RPMI7951 (cell line): ENCODE data around the gene PRKCA. TPM values are rescaled to one million over a fixed set of nuclear protein-coding genes. Genes with fewer than 3 reads are reported as not detected.
"Not testable (repeated sequence)": the region's sequence is repeated elsewhere in the genome, so short reads cannot be mapped to it uniquely, and the experiment has no call there.

Experiments
- DNase-seq: peaks from one replicate; pipeline ENCODE4 v3.0.0-alpha.2; 2012; ENCODE audit warnings: low read depth
- total RNA-seq: library from RNA; depleted of rRNA; stranded (reverse); fragments of >200 nt; shearing (Covaris generic); gene quantifications from 2 replicates; pipeline ENCODE4 v1.2.3, GENCODE V29; 2014

Gene PRKCA
- total RNA-seq, 1 experiment from 2014 or later: 11.9 TPM

DNA sequence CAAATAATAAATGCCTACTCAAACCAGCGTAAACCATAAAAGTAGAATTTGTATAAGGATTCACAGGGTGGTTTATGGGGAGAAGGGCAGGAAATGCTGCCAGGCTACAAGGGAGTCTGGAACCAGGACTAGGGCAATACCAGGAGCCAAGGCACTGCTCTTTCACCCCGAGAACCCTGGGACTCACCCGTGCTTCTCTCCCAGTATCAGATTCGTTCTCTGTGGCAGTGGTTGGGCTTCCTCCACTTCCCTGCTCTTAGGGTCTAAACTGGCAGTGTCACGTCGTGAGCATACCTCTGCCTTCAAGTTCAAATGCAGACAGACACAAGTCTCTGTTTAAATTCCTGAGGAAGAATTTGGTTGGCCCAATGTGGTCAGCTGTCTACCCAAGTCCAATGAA, 49.3 kb downstream of the PRKCA start:
- DNase-seq: no peak

DNA sequence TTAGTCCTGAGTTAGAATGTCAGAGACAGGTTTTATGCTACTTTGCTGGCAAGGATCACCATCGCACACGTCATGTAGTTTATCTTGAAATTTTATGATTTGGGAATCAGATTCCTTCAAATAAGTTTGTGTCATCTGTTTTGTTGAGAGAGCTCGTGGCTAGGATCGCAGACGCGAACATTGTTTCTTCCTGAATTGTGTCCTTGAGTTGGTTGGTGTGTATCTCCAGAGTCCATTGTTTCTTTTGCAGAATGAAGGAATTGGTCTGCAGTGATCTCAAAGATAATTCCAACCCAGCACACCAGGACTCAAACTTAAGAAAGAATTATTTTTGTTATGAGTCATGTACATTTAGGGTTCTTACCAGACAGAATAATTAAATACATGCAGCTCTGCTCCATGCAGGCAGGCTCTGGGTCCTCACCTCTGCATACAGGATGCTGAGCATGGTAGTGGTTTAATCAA, 51.6 kb downstream of the PRKCA start:
- no peak for DNase-seq

DNA sequence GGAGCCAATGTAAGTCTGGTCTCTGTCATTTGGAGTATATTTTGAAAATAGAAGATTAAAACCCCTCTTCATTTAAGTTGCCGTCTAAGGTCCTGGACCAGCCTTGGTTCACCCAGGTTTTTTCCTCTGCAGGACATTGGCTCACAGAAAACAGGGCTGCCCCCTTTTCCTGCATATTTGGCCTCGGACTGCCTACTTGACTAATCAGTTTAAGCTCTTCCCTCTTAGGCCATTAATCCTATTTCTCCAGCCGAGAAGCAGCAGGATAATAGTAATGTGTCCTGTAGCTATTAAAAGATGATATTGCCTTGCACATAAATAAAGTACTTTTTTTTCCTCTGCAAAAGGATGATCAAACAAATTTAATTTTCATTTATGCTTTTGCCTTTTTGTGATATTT, 52.1 kb downstream of the PRKCA start:
- DNase-seq: no peak

DNA sequence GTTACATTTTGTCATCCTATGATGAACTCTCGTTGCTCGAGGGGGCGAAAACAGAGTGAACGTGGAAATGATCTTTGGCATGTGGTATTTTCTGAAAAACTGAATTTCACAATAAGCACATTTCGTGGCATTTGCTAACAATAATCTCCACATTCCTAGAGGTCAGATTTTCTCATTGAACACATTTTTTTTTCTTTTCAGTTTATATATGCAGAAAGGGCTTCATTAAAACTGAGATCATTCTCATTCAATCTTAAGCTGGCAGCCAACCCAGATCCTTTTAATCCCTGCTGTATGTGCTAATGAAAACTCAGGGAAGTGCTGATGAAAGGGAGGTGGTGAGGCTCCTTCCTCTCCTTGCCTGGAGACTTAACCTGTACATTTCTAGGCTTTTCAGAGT, 52.6 kb downstream of the PRKCA start:
- no peak for DNase-seq

DNA sequence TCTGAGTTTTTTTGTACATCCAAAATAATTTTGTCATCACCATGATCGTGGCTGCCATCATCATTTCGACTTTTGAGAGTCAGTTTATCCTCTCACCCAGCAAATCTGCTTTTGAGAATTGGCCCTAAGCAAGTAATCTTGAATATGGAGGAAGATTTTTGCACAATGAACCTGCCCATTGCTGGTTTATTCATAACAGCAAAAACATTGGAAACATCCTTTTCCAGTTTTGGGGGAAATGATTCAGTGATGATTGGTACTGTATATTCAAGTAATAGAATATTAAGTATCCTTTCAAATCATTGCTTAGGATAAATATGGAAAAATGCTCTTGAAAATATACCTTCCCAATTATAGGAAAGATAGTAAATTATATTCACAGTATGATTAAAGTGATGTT, 53.1 kb downstream of the PRKCA start:
- DNase-seq: no peak

DNA sequence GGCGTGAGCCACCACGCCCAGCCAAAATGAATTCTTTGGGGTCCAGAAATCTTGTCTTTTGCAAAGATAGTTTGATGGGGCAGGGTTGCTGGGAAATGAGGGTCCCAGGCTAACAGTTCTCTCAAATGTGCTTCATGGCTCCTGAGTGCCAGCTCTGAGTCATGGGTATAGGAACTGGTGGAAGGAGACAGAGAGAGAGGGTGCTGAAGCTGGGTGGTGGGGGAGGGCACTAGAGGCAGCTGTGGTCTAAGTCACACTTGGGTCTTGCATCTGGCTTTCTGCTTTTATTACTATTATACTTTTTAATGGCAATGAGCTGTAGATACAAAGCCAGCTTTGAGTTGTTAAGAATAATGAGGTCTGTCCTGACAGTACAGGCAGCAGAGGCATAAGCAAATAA, 54.6 kb downstream of the PRKCA start:
- peak; percentile 34 for DNase-seq

DNA sequence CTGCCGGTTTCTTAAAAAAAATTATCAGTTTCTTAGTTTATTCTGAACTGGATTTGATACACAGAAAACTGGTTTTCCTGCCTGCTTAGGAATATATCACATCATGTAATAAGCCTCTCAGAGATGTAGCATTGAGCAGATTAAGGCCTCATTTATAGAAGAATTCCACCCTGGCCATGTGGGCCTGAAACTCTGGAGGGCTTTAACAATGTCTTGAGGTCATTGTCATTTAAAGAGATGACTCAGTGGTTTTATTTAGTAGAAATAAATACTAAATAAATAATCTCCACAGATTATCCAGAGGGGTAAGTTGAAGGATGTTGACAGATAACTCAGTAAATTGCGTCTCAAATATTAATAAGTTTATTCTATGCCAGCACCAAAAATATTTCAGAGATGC, 56.9 kb downstream of the PRKCA start:
- DNase-seq: no peak

DNA sequence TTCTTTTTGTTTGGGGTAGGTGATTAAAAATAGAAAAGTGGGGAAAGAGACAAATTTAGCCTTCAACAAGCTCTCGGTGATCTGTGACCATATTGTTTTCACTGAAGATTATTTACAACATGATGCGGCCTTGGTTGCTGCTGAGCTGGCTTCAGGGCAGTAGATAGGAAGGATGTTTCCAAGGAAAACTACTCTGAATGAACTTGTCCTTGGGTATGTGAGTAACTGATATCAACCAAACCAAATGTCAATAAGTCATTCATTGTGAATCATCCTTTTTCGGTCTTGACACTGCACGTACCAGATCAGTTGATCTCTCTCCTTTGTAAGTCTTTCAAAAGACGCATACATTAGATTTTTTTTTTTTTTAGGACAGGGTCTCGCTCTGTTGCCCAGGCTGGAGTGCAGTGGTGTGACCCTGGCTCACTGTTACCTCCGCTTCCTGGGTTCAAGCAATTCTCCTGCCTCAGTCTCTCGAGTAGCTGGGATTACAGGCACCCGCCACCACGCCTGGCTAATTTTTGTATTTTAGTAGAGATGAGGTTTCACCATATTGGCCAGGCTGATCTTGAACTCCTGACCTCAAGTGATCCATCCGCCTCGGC, 58.6 kb downstream of the PRKCA start:
- not testable (repeated sequence) for DNase-seq

DNA sequence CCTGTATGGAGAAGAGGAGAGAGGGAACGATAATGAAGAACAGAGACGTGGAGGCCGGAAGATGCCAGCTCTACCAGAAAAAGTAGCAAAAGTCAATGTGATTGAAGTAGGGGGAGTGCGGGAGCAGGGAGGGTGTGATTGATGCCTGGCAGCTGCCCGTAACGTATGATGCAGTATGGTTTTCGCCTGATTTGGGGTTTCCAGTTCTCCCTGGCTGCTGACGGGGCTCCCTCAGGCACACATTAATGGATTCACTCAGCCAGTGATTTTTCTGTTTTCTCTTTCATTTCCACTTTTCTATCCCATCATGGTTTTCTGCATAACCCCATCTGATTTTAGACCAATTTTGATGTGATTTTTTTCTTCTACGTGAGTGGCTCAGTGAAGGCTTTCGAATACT, 62.1 kb downstream of the PRKCA start:
- DNase-seq: no peak

DNA sequence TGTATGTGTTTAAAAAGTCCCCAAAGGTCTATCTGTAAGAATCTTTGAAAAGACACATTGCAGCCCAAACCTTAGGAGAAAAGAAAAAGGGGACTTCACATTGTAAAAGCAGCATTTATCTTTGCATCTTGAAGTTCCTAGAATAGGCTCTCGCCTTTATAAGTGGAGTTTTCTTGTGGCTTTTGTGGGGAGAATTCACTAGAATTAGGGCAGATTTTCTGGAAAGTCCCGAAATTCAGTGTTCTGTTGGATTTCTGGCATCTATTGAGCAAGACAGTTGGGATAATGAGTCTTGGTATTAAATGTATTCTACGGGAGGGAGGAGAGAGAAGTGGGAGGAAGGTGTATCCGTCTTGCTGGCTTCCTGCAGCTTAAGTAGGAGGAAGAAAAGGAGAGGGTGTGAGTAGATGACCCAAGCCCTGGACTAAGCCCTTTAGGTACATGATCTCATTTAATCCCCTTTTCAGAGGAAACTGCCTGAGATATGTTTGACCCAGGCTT, 62.6 kb downstream of the PRKCA start:
- peak; percentile 38 for DNase-seq

DNA sequence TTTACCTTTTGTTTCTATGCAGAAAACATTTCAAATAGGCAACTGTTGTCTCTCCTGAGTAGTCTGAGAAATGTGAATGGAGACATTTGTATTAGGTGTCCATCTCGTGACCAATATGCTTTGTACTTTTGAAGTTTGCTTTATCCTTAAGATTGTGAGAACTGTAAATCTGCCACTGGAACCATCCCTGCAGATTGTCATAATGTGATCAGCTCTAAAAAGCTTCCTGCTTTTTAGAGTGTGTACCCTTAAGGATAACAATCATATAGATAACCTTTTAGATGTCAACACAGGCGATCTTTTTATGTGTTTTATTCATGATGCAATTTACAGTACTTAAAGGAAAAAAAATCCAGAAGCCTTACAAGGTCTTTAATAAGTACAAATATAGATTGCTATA, 63.5 kb downstream of the PRKCA start:
- DNase-seq: no peak

DNA sequence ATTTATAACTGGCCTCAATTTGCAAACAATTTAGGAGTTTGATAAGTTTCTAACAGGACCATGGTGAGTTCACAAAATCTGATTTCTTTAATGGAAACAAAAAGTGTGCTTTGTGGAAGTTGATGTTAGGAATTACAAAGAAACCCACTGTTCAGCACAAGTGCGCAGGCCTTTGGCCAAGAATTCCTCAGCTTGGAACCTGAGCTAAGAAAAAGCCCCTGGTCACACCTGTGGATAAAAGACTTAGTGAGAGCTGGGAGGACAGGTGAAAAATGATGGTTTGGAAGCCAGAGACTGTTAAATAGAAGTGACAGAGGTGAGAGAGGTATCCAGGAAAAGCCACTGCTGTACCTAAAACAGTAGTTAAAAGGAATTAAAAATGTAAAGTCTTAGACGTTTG, 64.7 kb downstream of the PRKCA start:
- no peak for DNase-seq

DNA sequence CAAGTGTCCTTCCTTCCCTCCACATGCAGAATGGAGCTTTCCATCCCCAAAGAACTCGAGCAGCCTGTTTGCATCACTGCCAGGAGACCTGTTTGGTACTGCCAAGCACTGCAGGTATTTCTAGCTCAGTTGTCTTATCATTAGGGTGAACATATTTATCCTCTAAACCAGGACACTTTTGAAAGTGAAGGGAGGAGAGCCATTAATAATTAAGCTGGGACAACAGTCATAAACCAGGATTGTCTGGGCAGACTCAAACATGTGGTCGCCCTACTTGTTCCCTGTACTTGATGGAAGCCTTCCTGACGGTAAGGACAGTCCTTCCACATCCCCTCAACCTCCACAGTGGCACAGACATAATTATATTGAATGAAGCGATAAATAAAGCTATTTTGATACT, 67.4 kb downstream of the PRKCA start:
- no peak for DNase-seq

DNA sequence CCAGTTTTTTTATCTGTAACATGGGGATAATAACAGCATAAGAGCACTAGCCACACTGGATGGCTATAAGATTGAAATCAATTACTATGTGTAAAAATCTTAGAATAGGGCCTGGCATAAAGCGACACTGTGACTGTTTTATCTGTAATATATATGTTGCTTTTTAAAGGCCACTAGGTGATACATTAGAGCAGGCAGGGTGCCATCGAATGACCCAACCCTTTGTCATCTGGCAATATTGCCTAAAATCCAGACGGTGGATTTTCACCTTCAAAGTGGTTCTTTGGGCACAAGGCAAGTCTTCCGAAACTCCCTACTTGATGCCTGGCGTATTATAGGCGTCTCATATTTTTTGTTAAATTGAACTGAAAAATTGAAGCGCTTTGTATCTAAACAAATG, 69.1 kb downstream of the PRKCA start:
- DNase-seq: no peak

DNA sequence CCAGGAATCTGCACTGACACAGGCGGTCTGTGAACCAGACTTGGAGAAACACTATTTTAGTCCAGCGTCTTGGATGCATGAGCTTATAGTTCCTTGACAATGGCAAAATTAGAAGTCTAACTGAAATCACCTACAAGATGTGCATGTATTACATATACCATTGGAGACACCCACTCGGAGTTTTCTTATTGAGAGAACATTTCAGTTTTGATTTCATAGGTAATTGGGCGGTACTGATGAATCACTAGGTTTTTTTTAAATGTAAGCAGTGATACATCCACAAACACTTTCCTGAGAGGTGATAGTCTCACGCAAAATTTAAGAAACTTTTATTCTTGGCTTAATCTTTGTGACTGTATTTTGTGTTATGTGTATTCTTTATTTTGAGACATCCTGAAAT, 69.8 kb downstream of the PRKCA start:
- no peak for DNase-seq

DNA sequence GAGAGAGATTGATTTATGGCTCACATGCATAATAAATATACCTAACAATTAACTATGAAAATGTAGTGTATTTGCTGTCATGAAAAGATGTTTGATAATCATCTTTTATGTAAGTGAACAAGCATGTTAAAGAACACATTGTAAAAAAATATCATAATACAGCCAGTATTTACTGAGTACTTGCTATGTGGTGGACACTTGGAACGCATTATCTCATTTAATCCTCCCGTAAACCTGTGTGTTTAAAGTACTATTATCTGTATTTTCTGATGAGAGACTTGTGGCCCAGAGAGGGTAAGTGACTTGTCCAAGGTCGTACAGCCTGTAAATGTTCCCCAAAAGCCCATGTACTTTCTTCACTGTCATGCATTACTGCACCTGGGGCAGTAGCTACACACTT, 70.7 kb downstream of the PRKCA start:
- DNase-seq: no peak

DNA sequence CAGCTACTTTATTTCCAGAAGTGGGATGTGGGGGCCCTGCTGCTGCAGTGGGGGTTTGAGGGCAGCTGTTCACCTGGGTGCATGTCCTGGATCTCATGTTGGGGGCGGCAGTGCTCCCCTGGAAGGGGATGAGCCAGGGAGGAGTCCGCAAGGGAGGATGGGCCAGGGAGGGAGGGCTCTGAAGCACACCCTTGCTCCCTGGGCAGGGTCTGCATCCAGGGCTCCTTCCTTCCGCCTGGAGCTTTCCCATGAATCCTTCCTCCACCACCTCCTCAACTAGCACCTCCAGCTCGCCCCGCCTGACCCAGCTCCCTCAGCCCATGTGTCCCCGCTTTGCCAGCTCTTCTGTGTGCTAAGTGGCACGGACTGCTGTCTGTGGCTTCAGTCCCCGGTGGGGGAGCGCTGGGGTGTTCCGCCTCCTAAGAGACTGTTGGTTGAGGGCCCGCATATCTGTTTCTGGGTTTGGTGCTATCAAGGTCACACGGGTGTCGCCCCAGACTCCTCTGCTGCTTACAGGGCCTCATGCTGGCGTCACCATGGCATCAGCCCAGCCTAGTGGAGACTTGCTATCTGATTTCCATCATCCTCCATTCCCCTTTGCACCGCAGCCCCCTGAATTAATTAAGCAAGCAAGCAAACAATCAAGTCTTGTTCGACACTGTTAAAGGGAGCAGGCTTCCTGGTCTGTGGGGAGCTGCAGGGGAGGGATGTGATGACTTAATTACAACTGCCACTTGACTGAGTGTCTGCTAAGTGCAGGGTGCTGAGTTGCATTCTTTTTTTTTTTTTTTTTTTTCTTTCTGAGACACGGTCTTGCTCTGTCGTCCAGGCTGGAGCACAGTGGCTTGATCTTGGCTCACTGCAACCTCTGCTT, 71.8 kb downstream of the PRKCA start:
- DNase-seq: peak; percentile 45

DNA sequence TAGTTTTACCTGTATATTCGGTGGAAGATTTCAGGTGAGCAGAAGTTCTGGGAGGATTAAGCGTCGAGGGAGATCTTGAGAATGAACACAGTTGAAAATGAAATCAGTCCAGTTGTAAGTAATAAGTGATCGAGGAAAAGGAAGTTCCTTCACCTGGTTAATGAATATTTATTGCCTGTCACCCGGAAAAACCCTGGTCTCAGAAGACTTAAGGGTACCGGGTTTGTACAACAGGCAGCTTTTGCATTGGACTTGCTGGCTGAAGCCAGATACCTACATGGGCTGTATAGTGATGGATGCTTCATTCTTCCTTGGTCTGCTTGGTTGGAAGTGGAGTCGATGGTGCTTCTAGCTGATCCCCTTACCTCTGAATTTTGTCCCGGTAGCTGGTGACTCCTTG, 72.7 kb downstream of the PRKCA start:
- no peak for DNase-seq

DNA sequence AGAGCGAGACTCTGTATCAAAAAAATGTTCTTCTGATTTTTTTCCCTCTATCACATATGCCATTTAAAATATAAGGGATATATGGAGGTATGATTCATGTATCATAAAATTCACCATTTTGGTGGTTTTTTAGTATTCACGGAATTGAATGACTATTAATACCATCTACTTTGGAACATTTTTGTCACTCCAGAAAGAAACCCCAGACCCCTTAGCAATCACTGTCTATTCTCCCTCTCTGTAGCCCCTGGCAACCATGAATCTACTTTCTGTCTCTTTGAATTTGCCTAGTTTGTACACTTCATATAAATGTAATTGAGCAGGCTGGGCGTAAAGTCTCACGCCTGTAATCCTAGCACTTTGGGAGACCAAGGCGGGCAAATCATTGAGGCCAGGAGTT, 75.9 kb downstream of the PRKCA start:
- peak; percentile 39 for DNase-seq

DNA sequence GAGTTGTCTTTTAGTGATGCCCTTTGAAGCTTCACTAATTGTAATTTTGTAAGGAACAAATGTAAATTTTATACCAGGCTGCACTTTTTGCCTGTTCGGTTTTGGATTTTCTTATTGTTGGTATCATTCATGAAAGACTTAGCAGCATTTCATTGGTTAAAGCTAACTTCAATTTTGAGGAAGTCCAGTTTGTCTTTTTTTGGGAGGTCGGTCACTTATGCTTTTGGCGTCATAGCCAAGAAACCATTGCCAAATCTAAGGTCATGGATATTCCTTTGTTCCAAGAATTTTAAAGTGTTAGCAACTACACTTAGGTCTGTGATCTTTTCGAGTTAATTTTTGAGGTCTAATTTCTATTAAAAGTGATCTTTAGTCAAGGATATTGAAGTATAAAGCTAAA, 77.1 kb downstream of the PRKCA start:
- DNase-seq: no peak

DNA sequence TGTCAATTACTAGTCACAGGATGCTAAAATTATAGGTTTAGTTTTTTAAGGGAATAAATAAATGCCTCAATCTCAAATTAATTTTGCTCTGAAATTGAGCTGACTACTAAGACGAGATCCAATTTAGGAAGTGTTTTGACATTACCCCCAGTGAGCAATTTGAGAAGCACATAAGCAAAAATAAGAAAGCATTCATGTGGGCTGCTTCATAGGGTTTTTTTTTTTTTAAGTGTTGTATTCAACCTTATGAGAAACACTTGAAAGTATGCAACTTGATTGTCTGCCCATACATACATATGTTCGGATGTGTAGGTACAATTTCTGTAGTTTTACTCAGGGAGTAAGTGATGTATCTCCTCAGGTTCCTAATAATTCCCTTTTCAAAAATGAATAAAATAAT, 77.6 kb downstream of the PRKCA start:
- no peak for DNase-seq

DNA sequence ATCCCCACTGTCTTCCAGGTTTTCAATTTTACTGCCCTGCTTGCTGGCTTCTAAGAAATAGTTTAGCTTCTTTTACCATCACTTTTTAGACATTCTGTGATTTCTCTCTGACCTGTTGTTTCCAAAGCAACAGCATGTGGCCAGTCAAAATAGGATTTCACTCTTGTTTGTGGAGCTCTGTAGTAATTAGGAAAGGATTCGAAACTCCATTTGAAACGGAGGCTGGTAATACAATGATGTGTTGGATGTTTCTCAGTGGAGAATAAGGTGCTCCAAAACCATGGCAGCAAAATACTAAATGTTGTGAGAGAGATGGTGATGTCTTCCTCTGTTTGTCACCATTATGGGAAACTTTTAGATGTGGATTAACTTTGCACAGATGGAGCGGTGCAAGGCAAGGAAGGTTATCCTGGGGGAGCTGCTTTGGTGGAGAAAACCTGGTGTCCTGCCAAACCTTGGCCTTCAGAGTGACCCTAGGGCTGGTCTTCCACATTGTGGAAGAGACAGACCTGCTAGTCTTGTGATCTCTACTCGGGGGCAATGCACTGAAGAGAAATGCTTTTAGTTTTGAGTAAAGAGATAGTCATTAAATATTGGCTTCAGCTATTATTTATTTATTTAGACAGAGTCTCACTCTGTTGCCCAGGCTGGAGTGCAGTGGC, 79.4 kb downstream of the PRKCA start:
- DNase-seq: no peak

DNA sequence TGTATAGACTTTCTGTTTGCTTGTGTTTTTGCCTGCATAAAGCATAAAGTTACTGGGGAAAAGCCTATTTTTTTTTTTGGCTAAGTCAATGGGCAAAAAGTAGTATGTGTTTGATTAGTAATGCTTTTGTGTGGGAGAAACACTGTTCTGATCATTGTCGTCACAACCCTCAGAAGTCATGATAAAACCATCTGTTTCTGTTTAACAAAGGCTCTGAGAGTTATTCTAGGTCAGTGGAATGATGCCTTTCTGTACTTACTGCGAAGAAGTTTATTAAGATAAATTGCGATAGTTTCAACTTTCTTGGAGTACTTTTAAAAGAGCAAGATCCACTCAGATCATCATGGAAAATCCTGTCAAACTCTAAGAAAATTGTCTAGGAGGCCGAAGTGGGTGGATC, 80.9 kb downstream of the PRKCA start:
- DNase-seq: peak; percentile 84
